H1 (cell line): Measurements from ENCODE around the gene SIGLEC10. TPM values are rescaled to one million over a fixed set of nuclear protein-coding genes. Genes with fewer than 3 reads are reported as not detected.

Experiments
- CTCF ChIA-PET: fragments of 300-600 bp; sonication (Branson Sonifier 250); formaldehyde crosslinking; loops from one replicate; lab custom pipeline; 2021; ENCODE audit not compliant: partially characterized antibody; lab: Charles Lee
- POLR2A ChIA-PET: fragments of 300-600 bp; sonication (Branson Sonifier 250); formaldehyde crosslinking; loops from one replicate; lab custom pipeline; 2021; ENCODE audit warnings: inconsistent platforms; ENCODE audit not compliant: partially characterized antibody; lab: Charles Lee
- DNase-seq, 2 experiments: peaks; one replicate each; pipeline versions ENCODE4 v3.0.0 to v3.0.0-alpha.2; 2010 to 2022; ENCODE audit warnings: low spot score in 2 of 2, low read depth in 1 of 2, mixed read lengths in 1 of 2
- FAIRE-seq: peaks from 2 replicates; lab custom pipeline; 2011; peaks lifted over from hg19 to GRCh38; lab: Jason Lieb, UNC
- H2AFZ ChIP-seq: 2 replicates; pipeline ENCODE4 v1.8.1; 2012; ENCODE audit warnings: low read length, inconsistent platforms
- H2AK5ac ChIP-seq: 2 replicates; pipeline ENCODE4 v1.6.1; 2013; ENCODE audit warnings: low read depth, low read length
- H2BK120ac ChIP-seq: replicated peaks from 2 replicates; pipeline ENCODE3; 2013; ENCODE audit warnings: low read depth, low read length, inconsistent platforms
- H2BK12ac ChIP-seq: 2 replicates; pipeline ENCODE4 v1.6.1; 2013; ENCODE audit warnings: low read depth, low read length
- H2BK15ac ChIP-seq: 2 replicates; pipeline ENCODE4 v1.6.1; 2013; ENCODE audit warnings: low read length
- H2BK20ac ChIP-seq: 2 replicates; pipeline ENCODE4 v1.6.1; 2013; ENCODE audit warnings: low read length
- H2BK5ac ChIP-seq: 2 replicates; pipeline ENCODE4 v1.6.1; 2013; ENCODE audit warnings: low read depth, low read length
- H3K14ac ChIP-seq: 2 replicates; pipeline ENCODE4 v1.6.1; 2013; ENCODE audit warnings: inconsistent platforms; ENCODE audit not compliant: insufficient read length
- H3K18ac ChIP-seq: 2 replicates; pipeline ENCODE4 v1.6.1; 2013; ENCODE audit warnings: low read length; ENCODE audit errors: extremely low read depth
- H3K23ac ChIP-seq: 2 replicates; pipeline ENCODE4 v1.6.1; 2013; ENCODE audit warnings: inconsistent platforms; ENCODE audit not compliant: insufficient read length
- H3K23me2 ChIP-seq: 2 replicates; pipeline ENCODE4 v1.6.1; 2013; ENCODE audit warnings: low read depth, low read length
- H3K27ac ChIP-seq: 2 replicates; pipeline ENCODE4 v1.6.1; 2011; ENCODE audit warnings: low read depth, low read length, inconsistent platforms
- H3K27me3 ChIP-seq, 4 experiments: replicated peaks in 1 of 4; 1 replicate in 1 of 4; 2 replicates in 3 of 4; pipeline versions ENCODE4 v1.6.1 to v1.8.1; 2011 to 2013; ENCODE audit warnings: low read length in 3 of 4, mild to moderate bottlenecking in 3 of 4, inconsistent platforms in 2 of 4, mixed read lengths in 2 of 4, moderate library complexity in 1 of 4; ENCODE audit not compliant: control insufficient read depth in 3 of 4, insufficient read depth in 3 of 4; ENCODE audit errors: extremely low read depth in 1 of 4
- H3K36me3 ChIP-seq, 4 experiments: 2 replicates each; pipeline versions ENCODE4 v1.6.1 to v1.8.1; 2011 to 2013; ENCODE audit warnings: mild to moderate bottlenecking in 4 of 4, low read length in 3 of 4, moderate library complexity in 2 of 4, control low read depth in 1 of 4, inconsistent platforms in 1 of 4; ENCODE audit not compliant: insufficient read depth in 4 of 4, control insufficient read depth in 2 of 4
- H3K4ac ChIP-seq: replicated peaks from 2 replicates; pipeline ENCODE3; 2013; ENCODE audit warnings: low read length, low read depth, mixed read lengths, inconsistent platforms; ENCODE audit not compliant: insufficient read length
- H3K4me1 ChIP-seq, 4 experiments: replicated peaks in 1 of 4; 1 replicate in 1 of 4; 2 replicates in 3 of 4; pipeline versions ENCODE4 v1.6.1 to v1.8.1; 2011 to 2013; ENCODE audit warnings: low read length in 3 of 4, inconsistent platforms in 2 of 4, mixed read lengths in 1 of 4; ENCODE audit not compliant: insufficient read depth in 4 of 4, control insufficient read depth in 3 of 4
- H3K4me2 ChIP-seq, 2 experiments: 2 replicates each; pipeline versions ENCODE4 v1.6.1 to v1.8.1; 2011 to 2013; ENCODE audit warnings: low read depth in 2 of 2, low read length in 2 of 2, control low read depth in 1 of 2, inconsistent platforms in 1 of 2, mild to moderate bottlenecking in 1 of 2; ENCODE audit not compliant: insufficient read depth in 1 of 2
- H3K4me3 ChIP-seq, 4 experiments: fragments of 200-600, 300-600 bp in 1 of 4; sonication (generic), shearing (Covaris generic), sonication (Bioruptor Twin) in 1 of 4; 2 replicates each; pipeline versions ENCODE4 v1.5.1 to v1.8.1; 2011 to 2016; ENCODE audit warnings: low read length in 4 of 4, low read depth in 3 of 4, control low read depth in 2 of 4, inconsistent platforms in 2 of 4, mild to moderate bottlenecking in 2 of 4, mixed read lengths in 1 of 4, moderate library complexity in 1 of 4; ENCODE audit not compliant: insufficient read depth in 2 of 4; ENCODE audit errors: extremely low read depth in 1 of 4
- H3K56ac ChIP-seq: replicated peaks from 2 replicates; pipeline ENCODE3; 2013; ENCODE audit warnings: low read depth, mild to moderate bottlenecking, mixed read lengths, low read length, inconsistent platforms; ENCODE audit not compliant: insufficient read length
- H3K79me1 ChIP-seq: 2 replicates; pipeline ENCODE4 v1.6.1; 2013; ENCODE audit warnings: low read depth, low read length, control low read depth
- H3K79me2 ChIP-seq, 2 experiments: 2 replicates each; pipeline versions ENCODE4 v1.6.1 to v1.8.1; 2012 to 2013; ENCODE audit warnings: low read length in 2 of 2, mild to moderate bottlenecking in 2 of 2, inconsistent platforms in 1 of 2; ENCODE audit not compliant: insufficient read depth in 2 of 2, control insufficient read depth in 1 of 2
- H3K9ac ChIP-seq, 4 experiments: replicated peaks in 1 of 4; 1 replicate in 1 of 4; 2 replicates in 3 of 4; pipeline versions ENCODE4 v1.6.1 to v1.8.1; 2011 to 2013; ENCODE audit warnings: low read depth in 3 of 4, low read length in 3 of 4, control low read depth in 2 of 4, mild to moderate bottlenecking in 2 of 4, moderate library complexity in 2 of 4, inconsistent platforms in 1 of 4; ENCODE audit errors: extremely low read depth in 1 of 4
- H3K9me3 ChIP-seq, 2 experiments: 2 replicates each; pipeline versions ENCODE4 v1.6.1 to v1.8.1; 2012 to 2013; ENCODE audit warnings: mild to moderate bottlenecking in 2 of 2, moderate library complexity in 2 of 2, control low read depth in 1 of 2, inconsistent platforms in 1 of 2, low read depth in 1 of 2, low read length in 1 of 2, mixed read lengths in 1 of 2; ENCODE audit not compliant: insufficient read depth in 2 of 2
- H4K20me1 ChIP-seq, 2 experiments: replicated peaks in 1 of 2; 2 replicates each; pipeline versions ENCODE3 to v1.8.1; 2011 to 2013; ENCODE audit warnings: inconsistent platforms in 2 of 2, low read length in 2 of 2, mild to moderate bottlenecking in 1 of 2; ENCODE audit not compliant: insufficient read depth in 2 of 2, control insufficient read depth in 1 of 2
- H4K5ac ChIP-seq: 2 replicates; pipeline ENCODE4 v1.6.1; 2013; ENCODE audit warnings: low read length, low read depth, mixed read lengths, inconsistent platforms; ENCODE audit not compliant: insufficient read length
- H4K8ac ChIP-seq: 2 replicates; pipeline ENCODE4 v1.8.0; 2013; ENCODE audit warnings: mild to moderate bottlenecking, moderate library complexity, low read length, inconsistent platforms; ENCODE audit not compliant: insufficient read depth; ENCODE audit errors: extremely low read depth
- H4K91ac ChIP-seq: replicated peaks from 2 replicates; pipeline ENCODE3; 2013; ENCODE audit warnings: low read length, mixed read lengths, inconsistent platforms; ENCODE audit not compliant: insufficient read length
- BRCA1 ChIP-seq: IDR thresholded peaks from 2 replicates; pipeline ENCODE4 v1.6.1; 2012; ENCODE audit warnings: low read depth, low read length, improper control_type of control experiment
- CREB1 ChIP-seq: IDR thresholded peaks from 2 replicates; pipeline ENCODE4 v1.6.1; 2012; ENCODE audit warnings: inconsistent platforms
- HDAC6 ChIP-seq: IDR thresholded peaks from one replicate; pipeline ENCODE4 v1.7.1; 2012; ENCODE audit warnings: low read depth, mild to moderate bottlenecking, inconsistent platforms, low read length, moderate library complexity
- RAD21 ChIP-seq, 2 experiments: IDR thresholded peaks in 1 of 2; conservative IDR thresholded peaks in 1 of 2; 2 replicates each; pipeline ENCODE4 v1.6.1; 2011; ENCODE audit warnings: low read depth in 2 of 2, low read length in 2 of 2, improper control_type of control experiment in 1 of 2, inconsistent platforms in 1 of 2, mild to moderate bottlenecking in 1 of 2, moderate library complexity in 1 of 2
- SAP30 ChIP-seq: fragments of 300-600 bp; sonication (generic); IDR thresholded peaks from 2 replicates; pipeline ENCODE4 v1.7.1; 2012; ENCODE audit warnings: low read length, moderate library complexity, mild to moderate bottlenecking, inconsistent platforms; ENCODE audit not compliant: insufficient read depth, insufficient replicate concordance
- SIRT6 ChIP-seq: IDR thresholded peaks from one replicate; pipeline ENCODE4 v1.7.1; 2012; ENCODE audit warnings: low read length, inconsistent platforms
- SIX5 ChIP-seq: IDR thresholded peaks from 2 replicates; pipeline ENCODE4 v1.6.1; 2011; ENCODE audit warnings: mild to moderate bottlenecking, low read depth, low read length
- WGBS, 2 experiments: shearing (Covaris generic) in 1 of 2; methylation state at CpG; one replicate each; pipeline versions ENCODE4 v1.1.6 to v1.1.7; 2013 to 2015; ENCODE audit warnings: low lambda C conversion rate in 2 of 2, mixed read lengths in 2 of 2, inconsistent platforms in 1 of 2, low coverage in 1 of 2, missing lambda C conversion rate in 1 of 2; ENCODE audit not compliant: insufficient replicate concordance in 2 of 2, insufficient coverage in 1 of 2, insufficient read length in 1 of 2; ENCODE audit errors: extremely low coverage in 1 of 2, missing lambda C conversion rate in 1 of 2; 5-methylcytosine and 5-hydroxymethylcytosine counted together
- polyA plus RNA-seq, 7 experiments: library from polyadenylated mRNA; depleted of rRNA in 3 of 7; stranded (reverse) in 5 of 7; unstranded in 2 of 7; fragments of >200 nt in 5 of 7; fragments of 200-250 nt in 2 of 7; gene quantifications; 1 replicate in 5 of 7; 2 replicates in 1 of 7; 4 replicates in 1 of 7; pipeline versions ENCODE4 v1.2.1 to v1.2.3, GENCODE V29; 2011 to 2013; ENCODE audit warnings: missing spikeins in 2 of 7, mixed read lengths in 2 of 7
- total RNA-seq: library from RNA; stranded (reverse); fragmentation: NEBNext Ultra II Directional; extraction: Animal tissue kit (Norgen Biotek cat#: 25700); gene quantifications from 2 replicates; pipeline ENCODE4 v1.2.1, GENCODE V29; 2021

The SIGLEC10 gene
- total and polyA plus RNA-seq, 2 of the 8 experiments (the other 6 are each of a cell fraction or from before 2014, with no cell fraction given) = 0.06 TPM; not detected in 1

DNA sequence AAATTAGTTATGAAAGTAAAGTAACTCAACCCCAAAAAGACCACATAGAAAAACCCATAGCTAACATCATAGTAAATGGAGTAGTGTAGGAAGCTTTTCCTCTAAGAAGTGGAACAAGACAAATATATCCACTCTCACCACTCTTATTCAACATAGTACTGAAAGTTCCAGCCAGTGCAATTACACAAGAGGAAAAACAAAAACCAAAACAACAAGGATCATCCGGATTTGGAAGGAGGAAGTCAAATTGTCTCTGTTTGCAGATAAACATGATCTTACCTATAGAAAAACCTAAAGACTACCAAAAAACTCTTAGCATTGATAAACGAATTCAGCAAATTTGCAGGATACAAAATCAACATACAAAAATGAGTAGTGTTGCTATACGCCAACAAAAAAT, 49.3 kb upstream of the SIGLEC10 start:
- peaks cover 10 to 31% of the 10 kb centered on the region in 2 experiments; a peak in 3 of 4 replicates for H3K9me3 ChIP-seq
- no peak overlapping the region for H3K23ac ChIP-seq
- 63% methylated on average over 3 of the region's 3 CpGs; no CpG with 5 or more reads in 1 of the 2 experiments for WGBS, 2 experiments
- DNase-seq = no peak
- H4K91ac ChIP-seq = no peak overlapping the region
- H3K36me3 ChIP-seq = no peaks in the 10 kb centered on the region
- H2AK5ac ChIP-seq = no peak overlapping the region
- H3K4me3 ChIP-seq = no peak overlapping the region
- H4K8ac ChIP-seq = no peak overlapping the region
- no peak overlapping the region for H2BK120ac ChIP-seq
- H3K27me3 ChIP-seq = no peaks in the 10 kb centered on the region; a peak in 1 of 7 replicates
- POLR2A ChIA-PET = no interaction called here
- no peaks in the 10 kb centered on the region for H3K4me1 ChIP-seq
- CTCF ChIA-PET = interaction anchor here (0.8 to 1.2 kb wide), 4 partner anchors 17 to 298 kb away, joined by 3 to 4 read pairs (median 3); no protein-coding TSS in a partner anchor
- H3K4ac ChIP-seq = no peak overlapping the region
- no peak overlapping the region for H3K14ac ChIP-seq
- H2BK12ac ChIP-seq = no peak overlapping the region
- no peak for FAIRE-seq
- no peaks in the 10 kb centered on the region for H4K20me1 ChIP-seq
- H3K79me2 ChIP-seq = no peaks in the 10 kb centered on the region
- no peak overlapping the region for H2AFZ ChIP-seq
- no peak overlapping the region for H2BK15ac ChIP-seq
- H3K23me2 ChIP-seq = no peaks in the 10 kb centered on the region
- H2BK5ac ChIP-seq = no peak overlapping the region
- H3K27ac ChIP-seq = no peak overlapping the region
- H2BK20ac ChIP-seq = no peak overlapping the region
- H3K9ac ChIP-seq = no peak overlapping the region
- no peak overlapping the region for H3K4me2 ChIP-seq
- no peak overlapping the region for H4K5ac ChIP-seq
- no peaks in the 10 kb centered on the region for H3K79me1 ChIP-seq
- no peak overlapping the region for H3K18ac ChIP-seq
- H3K56ac ChIP-seq = no peak overlapping the region
- TF ChIP-seq SIX5 (no peak), SAP30 (no peak), BRCA1 (no peak), RAD21 (IDR thresholded peaks at IDR 0.05 in 1 of 2, conservative IDR thresholded peaks at IDR 0.05 in 1 of 2; ENCODE audit: low read depth in 2 of 2, low read length in 2 of 2) (no peak), SIRT6 (no peak), CREB1 (no peak), HDAC6 (no peak)
